Cardiac fibroblast (primary cell): ENCODE data around the gene TMTC1.
A peak's percentile ranks its signal among the peaks of the same experiment; 100 is the strongest.

ENCODE experiments used
- DNase-seq, 2 donors: peaks; one replicate each; pipeline versions ENCODE4 v3.0.0 to v3.0.0-alpha.2; 2010; ENCODE audit warnings: low read depth in 2 of 2
- H3K4me3 ChIP-seq, 2 donors: replicated peaks in 1 of 2; 1 replicate in 1 of 2; 2 replicates in 1 of 2; pipeline ENCODE4 v1.5.1; 2011; ENCODE audit warnings: low read depth in 2 of 2, low read length in 2 of 2, mild to moderate bottlenecking in 2 of 2, moderate library complexity in 1 of 2
- TF ChIP-seq, protein P1 (sequence below): IDR thresholded peaks from one replicate; pipeline ENCODE4 v1.5.1; 2011; ENCODE audit warnings: low read depth, mild to moderate bottlenecking, low read length, inconsistent platforms

TMTC1 gene

DNA sequence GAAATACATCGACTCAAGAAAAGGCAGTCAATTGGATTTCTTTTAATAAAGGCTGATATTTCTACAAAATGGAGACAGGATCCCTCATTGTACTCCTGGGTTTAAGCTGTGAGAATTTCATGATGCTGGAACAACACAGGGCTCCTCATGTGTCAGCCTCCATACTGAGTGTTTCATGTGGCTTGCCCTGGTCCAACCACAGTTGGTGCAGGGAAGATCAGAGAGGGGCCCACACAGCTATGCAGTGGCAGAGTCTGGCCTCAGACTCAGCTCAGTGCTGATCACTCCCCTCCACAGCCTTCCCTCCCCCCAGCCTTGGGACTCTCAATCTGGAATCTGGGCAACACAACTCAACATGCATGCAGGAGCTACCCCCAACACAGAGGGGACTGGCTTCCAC, 163.7 kb downstream of the TMTC1 start:
- no peak for DNase-seq
- H3K4me3 ChIP-seq: no peak overlapping the region
- TF ChIP-seq, protein P1, sequence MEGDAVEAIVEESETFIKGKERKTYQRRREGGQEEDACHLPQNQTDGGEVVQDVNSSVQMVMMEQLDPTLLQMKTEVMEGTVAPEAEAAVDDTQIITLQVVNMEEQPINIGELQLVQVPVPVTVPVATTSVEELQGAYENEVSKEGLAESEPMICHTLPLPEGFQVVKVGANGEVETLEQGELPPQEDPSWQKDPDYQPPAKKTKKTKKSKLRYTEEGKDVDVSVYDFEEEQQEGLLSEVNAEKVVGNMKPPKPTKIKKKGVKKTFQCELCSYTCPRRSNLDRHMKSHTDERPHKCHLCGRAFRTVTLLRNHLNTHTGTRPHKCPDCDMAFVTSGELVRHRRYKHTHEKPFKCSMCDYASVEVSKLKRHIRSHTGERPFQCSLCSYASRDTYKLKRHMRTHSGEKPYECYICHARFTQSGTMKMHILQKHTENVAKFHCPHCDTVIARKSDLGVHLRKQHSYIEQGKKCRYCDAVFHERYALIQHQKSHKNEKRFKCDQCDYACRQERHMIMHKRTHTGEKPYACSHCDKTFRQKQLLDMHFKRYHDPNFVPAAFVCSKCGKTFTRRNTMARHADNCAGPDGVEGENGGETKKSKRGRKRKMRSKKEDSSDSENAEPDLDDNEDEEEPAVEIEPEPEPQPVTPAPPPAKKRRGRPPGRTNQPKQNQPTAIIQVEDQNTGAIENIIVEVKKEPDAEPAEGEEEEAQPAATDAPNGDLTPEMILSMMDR: no peak

DNA sequence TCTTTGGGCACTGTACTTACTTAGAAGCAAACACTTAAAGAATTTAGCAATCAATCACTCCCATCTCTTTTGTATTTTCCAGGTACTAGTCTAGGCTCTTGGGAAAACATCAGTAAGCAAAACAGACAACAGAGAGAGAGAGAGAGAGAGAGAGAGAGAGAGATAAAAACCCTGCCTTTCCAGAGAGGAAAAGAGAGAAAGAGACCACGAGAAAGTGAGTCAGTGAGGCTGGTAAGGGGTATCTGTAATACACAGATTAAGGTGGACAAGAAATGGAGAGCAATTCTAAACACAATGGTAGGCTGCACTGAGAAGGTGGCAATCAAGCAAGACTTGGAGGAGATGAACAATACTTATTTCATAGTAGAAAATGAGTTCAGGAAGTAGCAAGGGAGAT, 166.3 kb downstream of the TMTC1 start:
- no peak for DNase-seq
- TF ChIP-seq, protein P1: no peak
- H3K4me3 ChIP-seq: no peak overlapping the region

GRCh38 chr12:29616664-29617406, 166.9 kb downstream of the TMTC1 start:
- no peak overlapping the region for H3K4me3 ChIP-seq
- TF ChIP-seq, protein P1: no peak
- peak; percentile 85 to 97 for DNase-seq

- DNase-seq: no peak
- no peak overlapping the region for H3K4me3 ChIP-seq
- TF ChIP-seq, protein P1: no peak
Measured at GRCh38 chr12:29614694-29615325, 168.9 kb downstream of the TMTC1 start.

DNA sequence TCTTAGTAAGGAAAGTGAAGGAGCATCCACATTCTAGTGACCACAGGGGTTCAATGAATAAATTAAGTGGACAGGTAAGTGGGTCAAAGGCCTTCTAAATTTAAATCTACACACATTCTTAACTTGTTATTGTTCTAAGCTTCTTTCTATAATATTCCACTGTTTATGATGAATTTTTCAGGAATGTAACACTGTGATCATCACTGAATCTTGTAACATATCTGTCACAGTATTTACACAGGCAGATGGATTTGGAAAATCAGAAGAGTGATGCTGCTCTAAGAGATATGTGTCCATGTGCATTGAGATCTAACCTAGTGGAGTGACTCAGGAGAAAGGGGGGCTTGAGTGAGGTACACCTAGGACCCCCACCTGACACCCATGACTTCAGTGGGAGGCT, 170.8 kb downstream of the TMTC1 start:
- DNase-seq: peak in 1 of 2 donors; percentile 57
- no peak overlapping the region for H3K4me3 ChIP-seq
- TF ChIP-seq, protein P1: no peak

GRCh38 chr12:29611906-29612305, 171.8 kb downstream of the TMTC1 start:
- no peak overlapping the region for H3K4me3 ChIP-seq
- DNase-seq: peak; percentile 92
- TF ChIP-seq, protein P1: no peak
